Measurements from ENCODE around the gene TTC39B.

TTC39B gene

DNA sequence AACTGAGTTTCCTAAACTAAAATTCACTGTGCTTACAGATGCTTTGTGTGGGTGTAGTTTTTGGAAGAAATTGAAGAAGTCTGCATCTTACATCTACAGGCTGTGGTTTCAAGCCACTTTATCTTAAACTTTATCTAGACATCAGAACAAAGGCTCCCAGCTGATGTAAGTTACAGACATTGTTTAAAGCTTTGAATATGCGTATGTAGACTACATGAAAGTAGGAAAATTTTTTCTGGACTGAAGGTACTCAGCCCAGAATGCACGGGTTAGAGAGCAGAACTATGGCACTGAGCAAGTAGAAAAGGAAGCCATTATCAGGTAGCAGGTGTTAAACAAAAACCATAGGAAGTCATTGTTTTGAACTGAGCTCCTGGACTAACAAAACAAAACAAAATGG, 185.4 kb downstream of the TTC39B start:
- TF ChIP-seq, protein P1, sequence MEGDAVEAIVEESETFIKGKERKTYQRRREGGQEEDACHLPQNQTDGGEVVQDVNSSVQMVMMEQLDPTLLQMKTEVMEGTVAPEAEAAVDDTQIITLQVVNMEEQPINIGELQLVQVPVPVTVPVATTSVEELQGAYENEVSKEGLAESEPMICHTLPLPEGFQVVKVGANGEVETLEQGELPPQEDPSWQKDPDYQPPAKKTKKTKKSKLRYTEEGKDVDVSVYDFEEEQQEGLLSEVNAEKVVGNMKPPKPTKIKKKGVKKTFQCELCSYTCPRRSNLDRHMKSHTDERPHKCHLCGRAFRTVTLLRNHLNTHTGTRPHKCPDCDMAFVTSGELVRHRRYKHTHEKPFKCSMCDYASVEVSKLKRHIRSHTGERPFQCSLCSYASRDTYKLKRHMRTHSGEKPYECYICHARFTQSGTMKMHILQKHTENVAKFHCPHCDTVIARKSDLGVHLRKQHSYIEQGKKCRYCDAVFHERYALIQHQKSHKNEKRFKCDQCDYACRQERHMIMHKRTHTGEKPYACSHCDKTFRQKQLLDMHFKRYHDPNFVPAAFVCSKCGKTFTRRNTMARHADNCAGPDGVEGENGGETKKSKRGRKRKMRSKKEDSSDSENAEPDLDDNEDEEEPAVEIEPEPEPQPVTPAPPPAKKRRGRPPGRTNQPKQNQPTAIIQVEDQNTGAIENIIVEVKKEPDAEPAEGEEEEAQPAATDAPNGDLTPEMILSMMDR (IDR thresholded peaks at IDR 0.05; ENCODE audit: low read depth, low read length), result no peak
- H3K4me3 ChIP-seq (ENCODE audit: low read depth, low read length), result no peak overlapping the region

DNA sequence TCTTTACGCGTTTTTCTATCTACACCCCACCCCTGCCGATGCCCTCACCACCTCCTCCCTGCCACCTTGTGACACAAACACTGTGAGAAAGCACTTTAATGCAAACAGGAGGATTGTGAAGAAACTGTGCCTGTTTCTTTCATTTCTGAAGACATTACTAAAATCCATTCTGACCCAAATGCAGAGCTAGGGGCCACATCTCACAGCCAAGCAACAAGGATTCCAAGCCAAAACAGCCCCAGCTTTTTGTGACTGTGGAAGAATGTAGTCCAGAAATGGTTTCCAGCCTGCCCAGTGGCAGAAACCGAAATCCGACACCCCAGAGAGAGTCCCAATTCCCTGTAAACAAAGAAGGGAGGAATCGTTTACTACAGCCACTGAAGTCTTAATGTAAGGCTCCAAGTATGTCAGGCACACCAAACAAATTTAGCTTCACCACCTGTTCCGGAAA, 190.9 kb downstream of the TTC39B start:
- TF ChIP-seq, protein P1 (IDR thresholded peaks at IDR 0.05; ENCODE audit: low read depth, low read length), result no peak
- H3K4me3 ChIP-seq (ENCODE audit: low read depth, low read length), result peak overlapping the region; percentile 17; the same call in 1 of the 2 replicates

DNA sequence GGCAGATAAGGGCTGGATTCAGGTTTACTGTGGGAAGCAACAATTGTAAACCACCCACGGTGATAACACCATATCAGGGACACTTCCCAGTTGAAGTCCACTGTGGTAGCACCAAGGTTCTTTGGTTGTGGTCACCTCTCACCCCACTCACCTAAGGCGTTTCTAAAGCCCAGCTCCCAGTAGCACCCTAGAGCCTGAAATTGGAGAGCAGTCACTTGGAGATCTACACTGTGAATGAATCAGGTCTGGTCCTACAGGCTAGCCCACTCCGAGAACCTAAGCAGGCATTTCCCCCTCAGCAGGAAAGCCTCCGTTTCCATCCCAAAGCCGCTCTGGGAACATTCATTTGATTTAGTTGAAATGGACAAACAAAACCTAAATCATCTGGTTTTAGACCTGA, 191.3 kb downstream of the TTC39B start:
- TF ChIP-seq, protein P1 (IDR thresholded peaks at IDR 0.05; ENCODE audit: low read depth, low read length), result no peak
- no peak overlapping the region for H3K4me3 ChIP-seq (ENCODE audit: low read depth, low read length)

DNA sequence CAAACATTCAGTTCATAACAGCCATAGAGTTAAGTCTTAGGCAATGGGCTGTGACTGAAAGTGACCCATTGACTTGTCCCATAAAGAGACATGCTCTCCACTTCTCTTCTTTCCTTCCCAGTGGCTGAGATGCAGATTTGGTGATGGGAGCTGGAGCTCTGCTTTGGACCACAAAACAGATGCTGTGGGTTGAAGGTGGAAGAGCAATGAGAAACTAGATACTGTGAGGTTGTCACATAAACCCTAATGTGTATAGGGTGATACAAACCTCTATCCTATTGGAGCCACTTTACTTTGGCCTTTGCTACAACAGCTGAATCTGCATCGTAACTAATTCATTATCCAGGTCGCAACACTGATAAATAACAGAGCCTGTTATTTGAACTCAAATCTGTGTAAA, 192.0 kb downstream of the TTC39B start:
- TF ChIP-seq, protein P1 (IDR thresholded peaks at IDR 0.05; ENCODE audit: low read depth, low read length), result no peak
- no peak overlapping the region for H3K4me3 ChIP-seq (ENCODE audit: low read depth, low read length)

Data from WI38 (cell line).